Daoy (cell line): ENCODE results near the gene ADD3. TPM values are rescaled to one million over a fixed set of nuclear protein-coding genes. Genes with fewer than 3 reads are reported as not detected.

ENCODE experiments used
- DNase-seq: peaks from one replicate; pipeline ENCODE4 v3.0.0-alpha.2; 2015; ENCODE audit warnings: low read depth
- total RNA-seq: library from RNA; depleted of rRNA; stranded (reverse); fragments of >200 nt; shearing (Covaris generic); gene quantifications from 2 replicates; pipeline ENCODE4 v1.2.3, GENCODE V29; 2014; rRNA removed

The ADD3 gene
- total RNA-seq, 1 experiment from 2014 or later = 26.5 TPM

DNA sequence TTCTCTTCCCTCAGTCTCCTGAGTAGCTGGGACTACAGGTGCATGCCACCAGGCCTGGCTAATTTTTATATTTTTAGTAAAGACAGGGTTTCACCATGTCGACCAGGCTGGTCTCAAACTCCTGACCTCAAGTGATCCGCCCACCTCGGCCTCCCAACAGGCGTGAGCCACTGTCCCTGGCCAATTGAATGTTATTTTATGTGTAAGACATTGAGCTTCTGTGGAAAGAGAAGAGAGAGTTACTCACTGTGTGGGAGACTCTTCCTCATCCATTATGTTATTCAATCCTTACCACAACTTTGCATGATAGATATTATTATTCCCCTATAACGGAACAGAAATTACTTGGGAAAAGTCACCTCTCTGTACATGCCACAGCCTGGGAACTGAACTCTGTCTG lies 167.0 kb downstream of the ADD3 start:
- DNase-seq = no peak

DNA sequence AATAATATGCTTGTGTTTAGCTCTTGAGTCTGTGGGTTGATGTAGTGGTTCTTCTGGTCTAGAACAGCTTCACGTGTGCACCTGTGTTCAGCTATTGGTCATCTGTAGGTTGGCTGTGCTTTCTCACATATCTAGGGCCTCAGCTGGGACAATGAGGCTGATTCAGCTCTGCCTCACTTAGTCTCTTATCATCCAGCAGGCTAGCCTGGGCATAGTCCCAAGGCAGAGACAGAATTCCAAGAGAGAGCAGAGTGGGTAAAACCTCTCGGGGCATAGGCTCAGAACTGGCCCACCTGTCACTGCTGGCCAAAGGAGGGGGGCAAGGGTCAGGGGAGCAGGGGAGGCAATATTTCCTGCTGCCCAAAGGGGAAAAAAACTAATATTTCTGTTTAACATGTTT lies 167.6 kb downstream of the ADD3 start:
- no peak for DNase-seq

DNA sequence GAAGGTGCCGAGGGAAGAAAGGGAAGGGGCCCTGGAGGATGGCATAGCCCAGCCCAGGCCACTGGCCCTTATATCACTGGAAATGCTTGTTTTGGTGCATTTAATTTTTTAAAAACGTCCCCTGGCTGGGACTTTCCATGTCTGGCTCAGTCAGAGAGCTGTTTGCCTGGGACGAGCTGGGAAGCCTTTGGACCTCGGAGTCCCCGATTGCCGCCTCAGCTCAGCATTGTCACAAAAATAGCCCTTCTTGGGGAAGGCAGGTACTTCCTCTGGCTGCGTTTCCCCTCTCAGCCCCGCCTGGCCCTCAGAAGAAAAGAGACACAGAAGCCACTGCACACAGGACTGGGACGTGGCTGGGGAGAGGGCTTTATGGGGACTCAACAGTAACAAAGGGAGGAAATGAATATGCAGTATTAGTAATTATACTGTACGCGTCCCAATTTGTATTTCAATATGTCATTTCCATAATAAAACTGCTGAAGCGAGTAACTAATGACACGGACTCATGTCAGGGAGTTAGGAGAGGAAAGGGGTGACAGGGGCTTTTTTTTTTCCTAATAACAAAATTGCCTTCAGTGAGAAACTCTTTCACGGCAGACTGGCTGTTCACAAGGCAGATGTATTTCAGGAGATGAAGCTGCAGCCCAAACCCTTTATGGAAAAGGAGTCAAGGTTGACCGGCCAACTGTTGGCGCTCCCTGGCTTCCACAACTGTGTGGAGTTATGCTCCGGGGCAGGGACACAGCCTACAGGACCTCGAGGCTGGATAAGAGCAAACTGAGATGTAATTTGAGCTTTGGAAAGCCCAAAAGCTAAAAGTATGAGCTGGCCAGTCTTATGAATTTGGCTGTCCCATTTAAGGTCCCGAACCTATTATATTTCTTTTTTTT lies 168.6 kb downstream of the ADD3 start:
- no peak for DNase-seq

DNA sequence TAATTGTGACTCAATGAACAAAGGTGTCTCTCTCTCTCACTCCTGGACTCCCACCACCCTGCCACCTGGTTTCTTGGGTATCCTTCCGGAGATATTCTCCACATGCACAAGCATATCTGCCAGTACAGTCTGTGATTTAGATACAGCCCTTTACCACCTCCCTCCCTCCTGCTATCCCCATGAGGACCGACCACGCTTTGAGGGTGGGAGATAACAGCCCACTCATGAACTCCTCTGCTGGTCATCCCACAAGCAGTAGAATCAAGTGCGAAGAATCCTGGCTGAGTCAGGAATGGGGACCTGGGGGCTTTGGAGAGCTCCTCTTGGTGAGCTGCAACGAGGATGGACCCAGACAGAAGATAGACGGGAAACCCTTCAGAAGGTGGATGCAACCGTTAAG lies 171.4 kb downstream of the ADD3 start:
- no peak for DNase-seq

GRCh38 chr10:110181451-110181850 lies 173.7 kb downstream of the ADD3 start:
- no peak for DNase-seq

GRCh38 chr10:110181911-110182310 lies 174.1 kb downstream of the ADD3 start:
- no peak for DNase-seq

- no peak for DNase-seq
Observed at GRCh38 chr10:110184398-110184797, 176.6 kb downstream of the ADD3 start.

Other genes with a start within 250 kb of the ADD3 start
- 42.4 and 42.5 TPM in 2 replicates for gene XPNPEP1, start 84.5 kb upstream of the ADD3 start, total RNA-seq
- gene MXI1, start 199.6 kb downstream of the ADD3 start, total RNA-seq = 4.3 and 6.5 TPM in 2 replicates